ENCODE results near the gene C19orf47. TPM values are rescaled to one million over a fixed set of nuclear protein-coding genes. Genes with fewer than 3 reads are reported as not detected.

The C19orf47 gene
- total RNA-seq, 3 donors from 2014 or later (not counting 1 experiment from before 2014, with no cell fraction given), result 15.2 to 20.2 (median 16.1) TPM

DNA sequence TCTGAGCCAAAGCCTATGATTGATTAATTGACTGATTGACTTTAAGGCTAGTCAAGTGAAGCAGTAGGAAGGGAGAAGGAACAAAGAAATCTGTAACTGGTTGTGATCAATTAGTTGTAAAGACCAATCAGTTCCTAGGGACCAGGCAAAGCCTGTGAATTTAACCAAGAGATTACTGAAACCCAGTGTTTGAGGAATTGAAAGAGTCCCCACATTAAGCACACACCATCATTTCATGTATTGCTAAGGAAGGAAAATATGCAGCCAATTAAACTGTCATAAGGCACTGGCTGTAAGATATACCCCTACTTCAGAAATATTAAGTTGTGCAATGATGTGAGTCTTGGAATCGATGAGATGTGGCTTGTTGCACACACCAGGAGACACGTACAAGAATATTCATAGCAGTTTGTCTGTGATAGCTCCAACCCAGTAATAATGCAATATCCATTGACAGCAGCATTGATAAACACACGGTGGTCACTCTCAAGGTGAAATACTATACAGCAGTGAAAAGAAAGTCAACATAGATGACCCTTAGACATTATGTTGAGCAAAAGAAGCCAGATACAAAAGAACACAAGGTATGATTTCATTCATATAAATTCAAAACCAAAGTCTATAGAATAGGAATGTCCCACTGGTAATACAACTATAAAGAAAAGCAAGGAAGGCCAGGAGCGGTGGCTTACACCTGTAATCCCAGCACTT is 9.0 kb downstream of the C19orf47 start:
- DNase-seq (no peak), ATAC-seq (no peak)
- Histone ChIP-seq H3K4me1 (ENCODE audit: control insufficient read depth, insufficient read depth, low read length) (no peaks in the 10 kb centered on the region), H3K27me3 (ENCODE audit: control insufficient read depth, insufficient read depth, low read length) (no peaks in the 10 kb centered on the region), H3K9me3 (ENCODE audit: control insufficient read depth, insufficient read depth, low read length) (no peaks in the 10 kb centered on the region), H3K36me3 (ENCODE audit: control insufficient read depth, insufficient read depth, low read length) (peaks cover 13% of the 10 kb centered on the region), H3K27ac (ENCODE audit: low read length) (no peak overlapping the region), H3K4me3 (ENCODE audit: low read length) (no peak overlapping the region)
- peaks cover 0 to 15% of the 10 kb centered on the region in 2 donors for H3K4me1 Mint-ChIP-seq
- H3K27ac Mint-ChIP-seq, result no peak overlapping the region
- no peaks in the 10 kb centered on the region for H3K36me3 Mint-ChIP-seq
- TF ChIP-seq, protein P1, sequence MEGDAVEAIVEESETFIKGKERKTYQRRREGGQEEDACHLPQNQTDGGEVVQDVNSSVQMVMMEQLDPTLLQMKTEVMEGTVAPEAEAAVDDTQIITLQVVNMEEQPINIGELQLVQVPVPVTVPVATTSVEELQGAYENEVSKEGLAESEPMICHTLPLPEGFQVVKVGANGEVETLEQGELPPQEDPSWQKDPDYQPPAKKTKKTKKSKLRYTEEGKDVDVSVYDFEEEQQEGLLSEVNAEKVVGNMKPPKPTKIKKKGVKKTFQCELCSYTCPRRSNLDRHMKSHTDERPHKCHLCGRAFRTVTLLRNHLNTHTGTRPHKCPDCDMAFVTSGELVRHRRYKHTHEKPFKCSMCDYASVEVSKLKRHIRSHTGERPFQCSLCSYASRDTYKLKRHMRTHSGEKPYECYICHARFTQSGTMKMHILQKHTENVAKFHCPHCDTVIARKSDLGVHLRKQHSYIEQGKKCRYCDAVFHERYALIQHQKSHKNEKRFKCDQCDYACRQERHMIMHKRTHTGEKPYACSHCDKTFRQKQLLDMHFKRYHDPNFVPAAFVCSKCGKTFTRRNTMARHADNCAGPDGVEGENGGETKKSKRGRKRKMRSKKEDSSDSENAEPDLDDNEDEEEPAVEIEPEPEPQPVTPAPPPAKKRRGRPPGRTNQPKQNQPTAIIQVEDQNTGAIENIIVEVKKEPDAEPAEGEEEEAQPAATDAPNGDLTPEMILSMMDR (IDR thresholded peaks at IDR 0.05), result no peak
- no peak overlapping the region for H3K4me3 Mint-ChIP-seq
- intact Hi-C loops (cut with micrococcal nuclease), result no loop called here
- H3K9me3 Mint-ChIP-seq, result no peaks in the 10 kb centered on the region
- WGBS (ENCODE audit: insufficient coverage), result 98% methylated on average over 4 of the region's 4 CpGs
- H3K27me3 Mint-ChIP-seq (ENCODE audit: low read depth in 2 of 2), result no peaks in the 10 kb centered on the region

DNA sequence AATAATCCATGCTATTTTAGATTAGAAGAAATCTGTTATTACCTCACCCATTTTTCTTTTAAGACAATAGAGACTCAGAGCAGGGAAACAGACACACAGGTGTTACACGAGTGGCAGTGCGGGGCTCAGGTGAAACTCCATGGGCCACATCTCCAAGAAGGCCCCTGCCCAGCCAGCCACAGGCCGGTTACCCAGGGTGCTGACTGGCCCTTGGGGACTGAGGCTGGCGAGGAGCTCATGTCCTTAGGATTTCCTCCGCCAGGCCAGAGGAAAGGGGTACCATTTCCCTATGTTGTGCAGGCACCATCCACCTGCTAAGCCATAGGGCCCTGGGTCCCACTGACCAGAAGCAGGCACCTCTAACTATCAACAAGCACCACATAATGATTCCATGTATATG is 10.6 kb downstream of the C19orf47 start:
- no peak for DNase-seq
- Mint-ChIP-seq H3K4me3 (no peak overlapping the region), H3K27me3 (ENCODE audit: low read depth in 2 of 2) (no peaks in the 10 kb centered on the region), H3K36me3 (no peaks in the 10 kb centered on the region), H3K9me3 (no peaks in the 10 kb centered on the region), H3K27ac (no peak overlapping the region), H3K4me1 (peaks cover 0 to 4% of the 10 kb centered on the region in 2 donors)
- H3K9me3 ChIP-seq (ENCODE audit: control insufficient read depth, insufficient read depth, low read length), result no peaks in the 10 kb centered on the region
- WGBS (ENCODE audit: insufficient coverage), result 98% methylated on average over 5 of the region's 5 CpGs
- H3K27ac ChIP-seq (ENCODE audit: low read length), result no peak overlapping the region
- intact Hi-C loops (cut with micrococcal nuclease), result no loop called here
- H3K27me3 ChIP-seq (ENCODE audit: control insufficient read depth, insufficient read depth, low read length), result no peaks in the 10 kb centered on the region
- ATAC-seq, result no peak
- no peaks in the 10 kb centered on the region for H3K4me1 ChIP-seq (ENCODE audit: control insufficient read depth, insufficient read depth, low read length)
- no peak overlapping the region for H3K4me3 ChIP-seq (ENCODE audit: low read length)
- TF ChIP-seq, protein P1 (IDR thresholded peaks at IDR 0.05), result no peak
- peaks cover 25% of the 10 kb centered on the region for H3K36me3 ChIP-seq (ENCODE audit: control insufficient read depth, insufficient read depth, low read length)

DNA sequence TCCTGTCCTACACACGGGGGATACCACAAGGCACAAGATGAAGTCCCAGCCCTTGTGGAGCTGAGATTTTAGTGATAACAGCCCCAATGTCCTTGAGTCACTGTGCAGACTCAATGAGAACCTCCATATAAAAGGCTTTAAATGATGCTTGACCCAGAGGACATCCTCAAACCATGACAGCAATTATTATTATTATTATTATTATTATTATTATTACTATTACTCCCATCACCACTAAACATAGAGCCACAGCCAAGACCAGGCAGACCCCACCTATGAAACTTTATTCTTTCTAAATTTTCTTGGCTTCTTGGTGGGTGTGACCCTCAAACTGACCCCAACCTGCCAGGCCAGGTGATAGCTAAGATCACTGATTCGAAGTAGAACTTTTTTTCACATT is 11.1 kb downstream of the C19orf47 start:
- Histone ChIP-seq H3K9me3 (ENCODE audit: control insufficient read depth, insufficient read depth, low read length) (no peaks in the 10 kb centered on the region), H3K27ac (ENCODE audit: low read length) (no peak overlapping the region), H3K4me1 (ENCODE audit: control insufficient read depth, insufficient read depth, low read length) (no peaks in the 10 kb centered on the region), H3K27me3 (ENCODE audit: control insufficient read depth, insufficient read depth, low read length) (no peaks in the 10 kb centered on the region), H3K36me3 (ENCODE audit: control insufficient read depth, insufficient read depth, low read length) (peaks cover 30% of the 10 kb centered on the region), H3K4me3 (ENCODE audit: low read length) (no peak overlapping the region)
- WGBS (ENCODE audit: insufficient coverage), result 96% methylated on average over 2 of the region's 2 CpGs
- Mint-ChIP-seq H3K36me3 (no peaks in the 10 kb centered on the region), H3K4me3 (no peak overlapping the region), H3K27me3 (ENCODE audit: low read depth in 2 of 2) (no peaks in the 10 kb centered on the region), H3K27ac (no peak overlapping the region), H3K9me3 (no peaks in the 10 kb centered on the region), H3K4me1 (no peaks in the 10 kb centered on the region)
- DNase-seq, result no peak
- no peak for ATAC-seq
- intact Hi-C loops (cut with micrococcal nuclease), result no loop called here
- TF ChIP-seq, protein P1 (IDR thresholded peaks at IDR 0.05), result no peak

DNA sequence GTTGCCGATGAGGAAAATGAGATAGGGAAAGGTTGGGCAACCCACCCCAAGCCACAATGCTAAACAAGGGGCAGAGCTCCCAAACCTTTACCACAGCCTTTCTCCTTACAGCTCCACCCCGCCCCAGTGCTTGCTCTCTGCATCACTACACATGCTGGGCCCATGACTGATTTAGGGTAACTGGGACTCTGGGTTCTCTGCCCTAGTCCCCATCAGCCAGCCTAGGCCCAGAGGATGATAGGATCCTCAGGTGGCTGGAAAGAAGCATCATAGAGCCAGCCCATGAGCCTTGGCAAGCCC is 11.6 kb downstream of the C19orf47 start:
- H3K36me3 ChIP-seq (ENCODE audit: control insufficient read depth, insufficient read depth, low read length), result peaks cover 34% of the 10 kb centered on the region
- H3K4me3 ChIP-seq (ENCODE audit: low read length), result no peak overlapping the region
- H3K27me3 ChIP-seq (ENCODE audit: control insufficient read depth, insufficient read depth, low read length), result no peaks in the 10 kb centered on the region
- no peaks in the 10 kb centered on the region for H3K4me1 Mint-ChIP-seq
- 100% methylated on average over 2 of the region's 2 CpGs for WGBS (ENCODE audit: insufficient coverage)
- no peak overlapping the region for H3K27ac ChIP-seq (ENCODE audit: low read length)
- intact Hi-C loops (cut with micrococcal nuclease), result no loop called here
- no peaks in the 10 kb centered on the region for H3K9me3 Mint-ChIP-seq
- DNase-seq (no peak), ATAC-seq (no peak)
- TF ChIP-seq, protein P1 (IDR thresholded peaks at IDR 0.05), result no peak
- H3K4me3 Mint-ChIP-seq, result no peak overlapping the region
- H3K9me3 ChIP-seq (ENCODE audit: control insufficient read depth, insufficient read depth, low read length), result no peaks in the 10 kb centered on the region
- H3K27me3 Mint-ChIP-seq (ENCODE audit: low read depth in 2 of 2), result no peaks in the 10 kb centered on the region
- H3K4me1 ChIP-seq (ENCODE audit: control insufficient read depth, insufficient read depth, low read length), result no peaks in the 10 kb centered on the region
- no peak overlapping the region for H3K27ac Mint-ChIP-seq
- H3K36me3 Mint-ChIP-seq, result no peaks in the 10 kb centered on the region
